ENCODE results near the gene FAM180A.

Gene FAM180A

GRCh38 chr7:135713836-135714470 lies 34.7 kb downstream of the FAM180A start:
- TF ChIP-seq EZH2phosphoT487 (IDR thresholded peaks at IDR 0.05; ENCODE audit: low read depth) (no peak), CTCF (IDR thresholded peaks at IDR 0.05; ENCODE audit: low read depth, low read length) (no peak)
- Histone ChIP-seq H3K4me2 (ENCODE audit: low read length) (no peak overlapping the region), H3K9ac (ENCODE audit: low read length) (no peak overlapping the region), H3K9me3 (ENCODE audit: insufficient read depth, low read length) (no peaks in the 10 kb centered on the region), H3K4me1 (ENCODE audit: low read length) (peaks cover 8% of the 10 kb centered on the region), H3K36me3 (replicated peaks; ENCODE audit: low read depth, low read length) (no peaks in the 10 kb centered on the region), H3K27me3 (ENCODE audit: low read depth, low read length) (no peaks in the 10 kb centered on the region; the same call in 1 of the 2 replicates), H4K20me1 (ENCODE audit: insufficient read depth, low read length) (no peaks in the 10 kb centered on the region), H3K27ac (ENCODE audit: low read length) (no peak overlapping the region), H3K4me3 (ENCODE audit: low read length) (no peak overlapping the region), H2AFZ (ENCODE audit: low read depth, low read length) (no peak overlapping the region), H3K79me2 (ENCODE audit: low read length) (no peaks in the 10 kb centered on the region)

GRCh38 chr7:135712796-135713195 lies 35.8 kb downstream of the FAM180A start:
- H3K9ac ChIP-seq (ENCODE audit: low read length) = no peak overlapping the region
- peaks cover 8% of the 10 kb centered on the region for H3K4me1 ChIP-seq (ENCODE audit: low read length)
- no peaks in the 10 kb centered on the region for H3K27me3 ChIP-seq (ENCODE audit: low read depth, low read length)
- H3K36me3 ChIP-seq (replicated peaks; ENCODE audit: low read depth, low read length) = no peaks in the 10 kb centered on the region
- H2AFZ ChIP-seq (ENCODE audit: low read depth, low read length) = no peak overlapping the region
- no peak overlapping the region for H3K27ac ChIP-seq (ENCODE audit: low read length)
- TF ChIP-seq EZH2phosphoT487 (IDR thresholded peaks at IDR 0.05; ENCODE audit: low read depth) = no peak
- TF ChIP-seq CTCF (IDR thresholded peaks at IDR 0.05; ENCODE audit: low read depth, low read length) = no peak
- no peaks in the 10 kb centered on the region for H3K9me3 ChIP-seq (ENCODE audit: insufficient read depth, low read length)
- H3K4me3 ChIP-seq (ENCODE audit: low read length) = no peak overlapping the region
- no peaks in the 10 kb centered on the region for H3K79me2 ChIP-seq (ENCODE audit: low read length)
- no peaks in the 10 kb centered on the region for H4K20me1 ChIP-seq (ENCODE audit: insufficient read depth, low read length)
- H3K4me2 ChIP-seq (ENCODE audit: low read length) = no peak overlapping the region

- H2AFZ ChIP-seq (ENCODE audit: low read depth, low read length) = no peak overlapping the region
- peaks cover 8% of the 10 kb centered on the region for H3K4me1 ChIP-seq (ENCODE audit: low read length)
- no peak overlapping the region for H3K9ac ChIP-seq (ENCODE audit: low read length)
These were observed 36.3 kb downstream of the FAM180A start for GRCh38 chr7:135712182-135712782.

More at GRCh38 chr7:135712182-135712782, 36.3 kb downstream of the FAM180A start:
- H3K9me3 ChIP-seq (ENCODE audit: insufficient read depth, low read length) = no peaks in the 10 kb centered on the region
- no peaks in the 10 kb centered on the region for H3K27me3 ChIP-seq (ENCODE audit: low read depth, low read length)
- no peak overlapping the region for H3K4me3 ChIP-seq (ENCODE audit: low read length)
- TF ChIP-seq EZH2phosphoT487 (IDR thresholded peaks at IDR 0.05; ENCODE audit: low read depth) = no peak
- 0 out of 2 replicates have a peak, but pooled peaks have one; percentile 13 for TF ChIP-seq CTCF (IDR thresholded peaks at IDR 0.05; ENCODE audit: low read depth, low read length)
- no peaks in the 10 kb centered on the region for H3K79me2 ChIP-seq (ENCODE audit: low read length)
- no peak overlapping the region for H3K4me2 ChIP-seq (ENCODE audit: low read length)
- no peak overlapping the region for H3K27ac ChIP-seq (ENCODE audit: low read length)
- no peaks in the 10 kb centered on the region for H4K20me1 ChIP-seq (ENCODE audit: insufficient read depth, low read length)
- H3K36me3 ChIP-seq (replicated peaks; ENCODE audit: low read depth, low read length) = no peaks in the 10 kb centered on the region

All from OCI-LY3 (cell line).